ENCODE data around the gene DNAH6. TPM values are rescaled to one million over a fixed set of nuclear protein-coding genes. Genes with fewer than 3 reads are reported as not detected.

DNAH6 gene, protein sequence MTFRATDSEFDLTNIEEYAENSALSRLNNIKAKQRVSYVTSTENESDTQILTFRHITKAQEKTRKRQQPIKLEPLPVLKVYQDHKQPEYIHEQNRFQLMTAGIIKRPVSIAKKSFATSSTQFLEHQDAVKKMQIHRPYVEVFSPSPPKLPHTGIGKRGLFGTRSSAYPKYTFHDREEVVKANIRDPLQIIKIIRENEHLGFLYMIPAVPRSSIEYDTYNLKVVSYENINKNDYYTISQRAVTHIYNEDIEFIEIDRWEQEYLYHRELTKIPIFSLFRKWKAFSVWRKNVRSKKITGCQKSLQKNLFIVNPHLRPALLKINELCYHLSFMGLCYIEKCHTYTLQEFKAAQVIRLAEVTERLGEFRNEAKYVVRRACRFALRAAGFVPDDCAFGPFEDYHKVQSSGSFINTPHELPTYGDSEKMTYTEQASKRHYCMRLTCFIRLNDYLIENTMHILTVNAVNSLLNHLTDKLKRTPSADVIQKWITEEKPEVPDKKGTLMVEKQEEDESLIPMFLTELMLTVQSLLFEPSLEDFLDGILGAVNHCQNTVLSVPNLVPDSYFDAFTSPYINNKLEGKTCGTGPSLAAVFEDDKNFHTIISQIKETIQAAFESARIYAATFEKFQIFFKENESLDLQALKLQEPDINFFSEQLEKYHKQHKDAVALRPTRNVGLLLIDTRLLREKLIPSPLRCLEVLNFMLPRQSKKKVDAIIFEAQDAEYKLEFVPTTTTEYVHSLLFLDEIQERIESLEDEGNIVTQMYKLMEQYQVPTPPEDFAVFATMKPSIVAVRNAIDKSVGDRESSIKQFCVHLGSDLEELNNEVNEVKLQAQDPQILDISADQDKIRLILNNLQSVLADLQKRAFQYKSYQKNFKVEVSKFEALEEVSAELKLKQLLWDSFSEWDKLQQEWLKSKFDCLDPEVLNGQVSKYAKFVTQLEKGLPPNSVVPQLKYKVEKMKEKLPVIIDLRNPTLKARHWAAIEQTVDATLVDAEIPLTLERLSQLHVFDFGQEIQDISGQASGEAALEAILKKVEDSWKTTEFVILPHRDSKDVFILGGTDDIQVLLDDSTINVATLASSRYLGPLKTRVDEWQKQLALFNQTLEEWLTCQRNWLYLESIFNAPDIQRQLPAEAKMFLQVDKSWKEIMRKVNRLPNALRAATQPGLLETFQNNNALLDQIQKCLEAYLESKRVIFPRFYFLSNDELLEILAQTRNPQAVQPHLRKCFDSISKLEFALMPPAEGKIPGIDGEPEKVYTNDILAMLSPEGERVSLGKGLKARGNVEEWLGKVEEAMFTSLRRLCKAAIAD (N-terminal part only)
- under 0.01 and 1.6 TPM in 2 replicates for total RNA-seq

DNA sequence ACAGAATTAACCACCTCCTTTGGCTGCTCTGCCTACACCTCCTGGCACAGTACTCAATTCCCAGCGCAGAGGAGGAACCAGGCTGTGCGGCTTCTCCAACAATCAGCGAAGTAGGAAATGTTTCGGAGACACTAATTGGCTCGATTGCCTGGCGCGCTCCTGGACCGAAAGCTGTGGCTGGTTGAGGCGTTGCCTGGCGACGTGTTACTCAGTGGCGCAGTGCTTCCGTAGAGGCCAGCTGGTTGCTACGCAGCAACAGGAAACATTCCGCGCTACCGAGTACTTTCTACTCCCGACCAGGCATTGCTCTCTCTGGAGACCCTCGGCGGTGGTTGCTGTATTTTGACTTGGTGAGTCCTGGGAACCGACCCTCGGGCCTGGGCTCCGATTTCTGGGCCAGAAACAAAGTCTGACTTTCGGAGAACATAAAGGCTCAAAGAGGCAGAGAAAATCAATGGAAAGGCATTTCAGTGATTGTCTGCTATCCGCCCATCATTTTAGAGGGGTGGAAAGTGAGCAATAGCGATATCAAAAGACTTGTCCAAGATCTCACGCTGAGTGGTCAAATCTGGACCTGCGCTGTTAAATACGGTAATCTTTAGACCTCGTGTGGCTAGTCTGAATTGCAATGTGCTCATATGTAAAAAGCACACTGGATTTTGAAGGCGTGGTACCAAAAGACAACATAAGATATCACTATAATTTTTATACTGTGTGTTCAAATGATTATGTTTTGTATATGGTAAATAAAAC lies at the start of gene DNAH6:
DNAH6 (plus strand) TSS at position 265 of the 753 bp plus-strand sequence. CDS start 1,329 bp downstream, outside the sequence.
- DNase-seq (ENCODE audit: low read depth): peak; percentile 94

DNA sequence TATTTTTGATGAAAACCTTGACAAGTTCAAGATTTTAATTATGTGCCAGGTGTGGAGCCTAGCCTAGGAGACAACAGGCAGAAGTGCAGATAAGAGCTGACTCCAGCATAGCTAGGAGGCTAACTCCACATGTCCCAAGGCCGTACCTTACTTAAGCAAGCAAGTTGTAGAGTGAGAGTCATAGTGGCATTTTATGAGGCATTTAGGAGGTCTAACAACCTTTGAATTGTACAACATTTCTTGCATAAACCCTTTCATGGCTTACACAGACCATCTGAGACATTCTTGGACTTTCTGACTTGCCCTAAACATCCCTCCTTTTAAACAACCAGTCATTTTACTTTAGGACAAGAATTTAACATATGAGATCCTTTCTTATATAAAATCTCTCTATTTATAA lies 48.9 kb upstream of the DNAH6 start:
- DNase-seq (ENCODE audit: low read depth): no peak

DNA sequence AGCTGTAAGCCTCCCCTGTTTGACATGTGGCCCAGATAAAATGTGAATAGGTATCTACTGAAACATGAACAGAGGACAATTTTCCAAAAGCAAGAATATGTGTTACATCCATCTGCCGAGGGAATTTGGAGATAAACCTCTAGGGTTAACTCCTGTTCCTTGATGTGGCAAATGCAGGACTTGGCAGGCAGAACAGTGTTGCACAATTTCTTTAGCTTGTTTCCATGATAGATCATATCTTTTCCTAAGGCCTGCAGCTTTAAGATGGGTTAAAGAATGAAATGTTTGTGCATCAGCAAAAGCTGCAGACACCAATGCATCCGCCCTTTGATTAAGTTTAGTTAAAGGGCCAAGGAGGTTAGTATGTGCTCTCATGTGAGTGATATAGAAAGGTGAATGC lies 43.9 kb upstream of the DNAH6 start:
- peak; percentile 55 for DNase-seq (ENCODE audit: low read depth)

DNA sequence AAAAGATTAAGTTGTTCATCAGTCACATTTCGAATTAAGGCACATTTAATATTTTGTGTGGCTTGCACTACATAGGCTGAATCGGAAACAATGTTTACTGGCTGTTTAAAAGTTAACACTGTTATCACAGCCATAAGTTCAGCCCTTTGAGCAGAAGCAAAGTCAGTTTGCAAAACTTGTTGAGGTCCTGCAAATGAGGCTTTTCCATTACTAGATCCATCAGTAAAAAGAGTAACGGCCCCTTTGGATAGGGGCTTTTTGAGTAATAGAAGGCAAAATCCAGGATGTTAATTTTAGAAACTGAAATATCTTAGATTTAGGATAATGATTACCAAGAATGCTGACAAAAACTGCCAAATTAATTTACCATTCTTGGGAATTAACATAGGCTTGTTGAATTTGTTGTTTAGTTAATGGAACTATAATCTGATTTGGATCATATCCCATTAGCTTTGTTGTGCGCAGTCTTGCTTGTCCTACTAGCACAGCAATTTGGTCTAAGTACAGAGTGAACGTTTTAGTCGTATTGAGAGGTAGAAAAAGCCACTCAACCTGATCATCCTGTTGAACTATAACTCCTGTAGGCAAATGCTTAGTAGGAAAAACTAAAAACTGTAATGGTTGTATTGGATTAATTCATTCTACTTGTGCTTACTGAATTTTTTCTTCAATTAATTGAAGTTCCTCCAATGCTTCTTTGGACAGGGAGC lies 43.3 kb upstream of the DNAH6 start:
- DNase-seq (ENCODE audit: low read depth): peak; percentile 53

DNA sequence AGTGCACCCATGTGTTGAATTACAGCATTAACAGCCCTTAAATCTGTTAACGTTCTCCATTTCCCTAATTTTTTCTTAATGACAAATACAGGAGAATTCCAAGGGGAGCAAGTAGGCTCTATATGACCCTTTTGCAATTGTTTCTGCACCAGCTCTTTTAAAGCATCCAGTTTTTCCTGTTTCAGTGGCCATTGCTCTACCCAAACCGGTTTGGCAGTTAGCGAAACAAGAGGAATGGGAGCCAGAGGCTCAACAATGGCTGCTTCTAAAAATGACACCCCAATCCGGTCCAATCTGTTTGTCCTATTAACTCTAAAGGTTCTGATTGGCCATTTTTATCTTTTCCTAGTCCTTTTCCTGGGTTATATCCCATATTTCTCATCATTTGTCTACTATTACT lies 42.1 kb upstream of the DNAH6 start:
- DNase-seq (ENCODE audit: low read depth): no peak

DNA sequence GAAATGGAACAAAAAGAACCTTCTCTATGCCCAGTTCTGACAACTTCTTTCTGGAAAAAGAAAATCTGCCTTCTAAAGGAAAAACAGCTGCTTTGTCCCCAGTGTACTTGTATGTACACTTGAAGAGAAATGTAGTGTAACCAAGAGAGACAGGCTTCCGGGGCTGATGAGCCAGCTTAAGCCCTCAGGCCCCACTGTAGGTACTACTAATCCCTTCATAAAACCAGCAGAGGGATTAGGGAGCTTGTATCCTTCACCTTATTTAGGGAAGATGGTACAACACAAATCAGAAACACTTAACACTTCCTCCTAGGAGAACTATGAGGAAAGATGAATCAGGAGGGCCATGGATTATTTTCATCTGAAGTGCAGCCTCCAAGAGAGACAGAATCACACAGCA lies 38.4 kb upstream of the DNAH6 start:
- no peak for DNase-seq (ENCODE audit: low read depth)

DNA sequence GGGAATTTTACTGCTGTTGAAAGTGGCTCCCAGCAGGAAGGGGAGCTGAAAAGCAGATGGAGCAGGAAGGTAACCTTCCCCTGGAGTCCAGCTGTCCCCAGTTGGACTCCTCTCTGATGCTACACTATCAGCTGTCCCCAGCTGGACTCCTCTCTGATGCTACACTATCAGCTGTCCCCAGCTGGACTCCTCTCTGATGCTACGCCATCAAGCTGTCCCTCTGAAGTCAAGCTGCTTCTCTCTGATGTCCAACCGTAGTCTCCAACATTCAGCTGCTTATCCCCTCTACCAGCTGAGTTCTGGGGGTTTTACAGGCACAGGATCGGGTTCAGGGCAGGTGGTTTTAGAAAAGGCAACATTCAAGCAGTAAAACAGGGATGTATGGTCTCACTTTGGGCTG lies 37.4 kb upstream of the DNAH6 start:
- DNase-seq (ENCODE audit: low read depth): no peak

DNA sequence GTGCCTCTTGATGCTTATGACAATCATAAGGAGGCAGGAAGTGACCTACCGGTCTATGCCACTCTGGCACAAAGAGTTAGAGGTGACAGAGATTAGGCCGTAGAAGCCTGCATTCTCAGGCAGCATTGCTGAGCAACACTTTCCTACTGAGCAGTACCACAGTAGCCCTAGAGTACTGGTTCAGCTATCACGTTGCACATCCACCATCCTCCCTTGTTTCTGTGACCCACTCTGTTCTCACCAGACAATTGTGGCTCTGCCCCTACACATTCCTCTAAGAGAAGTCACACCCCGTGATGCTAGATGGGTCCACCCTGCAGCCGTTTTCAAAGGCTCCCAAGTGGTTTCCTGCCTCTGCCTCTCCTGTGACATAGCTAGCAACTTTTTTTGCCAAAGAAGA lies 34.6 kb upstream of the DNAH6 start:
- peak; percentile 42 for DNase-seq (ENCODE audit: low read depth)

DNA sequence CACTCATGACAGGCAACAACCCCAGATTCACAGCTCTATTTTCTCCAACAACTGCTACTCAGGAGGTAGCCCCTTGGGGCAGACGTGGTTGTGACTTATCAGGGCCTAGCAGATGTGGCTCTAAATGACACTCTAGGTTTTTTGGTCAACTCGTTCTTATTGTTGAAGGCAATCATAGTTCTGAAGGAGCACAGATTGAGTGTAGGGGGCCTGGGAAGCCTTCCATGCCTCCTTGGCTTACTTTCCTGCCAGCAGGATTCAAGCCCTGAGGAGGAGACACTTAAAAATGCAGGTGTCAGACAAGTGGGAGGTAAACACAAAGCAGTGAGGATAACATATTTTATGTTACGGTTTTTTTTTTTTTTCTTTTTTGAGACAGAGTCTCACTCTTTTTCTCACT lies 33.7 kb upstream of the DNAH6 start:
- DNase-seq (ENCODE audit: low read depth): no peak

DNA sequence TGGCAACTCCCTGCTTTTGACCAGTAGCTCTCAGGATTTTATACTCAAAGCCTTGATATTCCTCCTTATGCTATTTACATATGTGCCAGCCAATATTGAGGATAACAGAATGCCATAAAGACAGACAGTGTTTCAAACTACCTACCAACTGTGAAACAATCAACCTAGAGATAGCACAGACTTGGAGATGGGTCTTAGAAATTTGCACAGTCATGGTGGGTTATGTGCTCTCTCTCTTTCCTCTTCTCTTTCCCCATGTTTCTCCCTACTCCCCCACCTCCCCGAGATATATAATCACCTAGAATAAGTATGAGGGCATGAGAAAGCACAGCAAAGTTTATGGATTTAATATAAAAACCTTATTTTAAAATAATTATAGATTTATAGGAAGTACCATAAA lies 33.0 kb upstream of the DNAH6 start:
- no peak for DNase-seq (ENCODE audit: low read depth)

DNA sequence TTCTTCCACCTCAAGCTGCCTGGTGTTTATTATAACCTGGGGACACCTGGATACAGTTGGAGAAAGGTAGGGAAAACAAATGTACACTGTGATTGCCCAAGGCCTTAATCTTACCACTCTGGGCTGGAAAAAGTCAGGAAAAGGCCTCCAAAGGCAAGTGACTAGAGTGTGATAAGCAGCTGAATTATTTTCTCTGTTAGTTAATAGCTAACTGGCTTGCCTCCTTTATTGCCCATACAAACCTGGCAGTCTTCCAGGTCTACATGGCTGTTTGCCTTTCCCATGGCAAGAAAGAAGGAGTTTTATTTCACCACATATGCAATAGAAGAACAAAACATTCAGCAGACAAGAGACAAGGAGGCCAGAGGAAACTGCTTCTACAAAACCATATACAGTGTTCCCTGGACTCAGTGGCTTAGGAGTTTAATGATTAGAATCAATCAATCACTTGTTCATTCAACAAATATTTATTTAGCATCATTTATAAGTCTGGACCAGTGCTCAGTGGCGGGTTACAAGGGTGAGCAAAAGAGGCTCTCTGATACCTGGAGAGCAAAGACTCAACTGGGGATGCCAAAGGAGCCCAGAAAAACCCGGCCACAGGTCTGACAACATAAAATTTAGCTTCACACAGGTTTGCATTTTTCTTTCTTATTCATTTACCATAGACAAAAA lies 29.7 kb upstream of the DNAH6 start:
- DNase-seq (ENCODE audit: low read depth): peak; percentile 98

DNA sequence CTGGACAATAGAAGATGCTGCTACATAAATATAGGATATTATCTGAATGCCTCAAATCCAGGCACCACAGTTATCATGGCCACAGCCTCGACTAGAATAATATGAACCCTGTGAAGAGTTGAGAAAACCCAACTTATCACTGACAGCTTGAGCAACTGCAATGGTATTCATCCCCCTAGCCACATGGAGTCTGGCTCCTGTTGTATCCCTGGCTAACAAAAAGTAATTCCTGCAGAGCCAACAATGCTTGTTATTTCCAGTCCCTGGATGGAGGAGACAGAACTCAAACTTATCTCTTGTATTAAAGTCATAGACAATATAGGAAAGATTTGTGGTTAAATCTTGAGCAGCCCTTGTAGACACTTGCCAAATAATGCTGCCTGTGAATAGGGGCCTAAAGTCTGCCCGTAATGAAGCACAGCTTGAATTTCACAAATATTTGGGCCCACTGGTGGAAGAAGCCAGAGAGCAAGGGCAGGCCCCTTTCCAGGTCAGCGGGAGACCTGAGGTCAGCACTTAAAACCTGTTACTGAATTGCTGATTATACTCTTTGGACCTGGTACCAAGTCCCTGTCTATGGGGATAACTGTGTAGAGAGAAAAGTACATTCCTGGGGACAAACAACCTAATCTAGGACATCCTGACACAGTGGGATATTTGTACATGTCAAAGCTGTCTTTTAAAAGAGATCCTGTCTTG lies 28.9 kb upstream of the DNAH6 start:
- peak; percentile 29 for DNase-seq (ENCODE audit: low read depth)

DNA sequence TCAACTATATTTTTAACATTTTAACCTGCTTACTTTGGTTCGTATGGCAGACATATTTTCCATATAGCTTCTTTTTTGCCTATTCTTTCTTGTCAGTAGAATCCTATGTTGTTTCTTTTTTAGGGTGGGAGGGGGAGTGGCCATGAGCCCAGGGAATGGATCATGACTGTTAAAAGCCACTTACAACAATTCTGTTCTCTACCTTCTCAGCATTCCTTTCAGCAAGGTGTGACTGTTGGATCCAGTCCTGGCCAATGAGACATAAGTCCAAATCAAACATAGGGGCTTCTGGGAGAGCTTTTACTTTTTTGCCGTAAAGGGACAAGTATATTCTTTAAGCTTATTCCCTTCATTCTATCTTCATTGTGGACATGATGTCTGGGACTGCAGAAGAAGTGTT lies 25.0 kb upstream of the DNAH6 start:
- no peak for DNase-seq (ENCODE audit: low read depth)

DNA sequence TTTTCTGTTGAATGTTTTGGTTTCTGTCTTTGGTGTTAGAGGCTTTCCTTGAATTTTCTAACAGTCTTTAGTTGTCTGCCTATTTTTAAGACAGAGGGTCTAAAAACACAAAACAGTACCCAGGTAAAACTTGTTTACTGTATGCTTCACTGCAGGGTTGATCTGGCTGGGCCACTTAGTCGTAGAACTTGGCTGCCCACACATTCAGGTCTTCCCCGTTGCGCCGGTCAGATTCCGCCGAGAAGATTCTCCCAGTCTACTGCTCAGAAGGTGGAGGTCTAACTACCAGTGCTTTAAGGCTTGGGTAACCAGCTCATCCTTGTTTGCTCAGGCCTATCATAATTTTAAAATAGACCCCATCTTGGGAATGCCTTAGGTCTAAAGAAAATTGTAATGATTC lies 24.6 kb upstream of the DNAH6 start:
- no peak for DNase-seq (ENCODE audit: low read depth)

DNA sequence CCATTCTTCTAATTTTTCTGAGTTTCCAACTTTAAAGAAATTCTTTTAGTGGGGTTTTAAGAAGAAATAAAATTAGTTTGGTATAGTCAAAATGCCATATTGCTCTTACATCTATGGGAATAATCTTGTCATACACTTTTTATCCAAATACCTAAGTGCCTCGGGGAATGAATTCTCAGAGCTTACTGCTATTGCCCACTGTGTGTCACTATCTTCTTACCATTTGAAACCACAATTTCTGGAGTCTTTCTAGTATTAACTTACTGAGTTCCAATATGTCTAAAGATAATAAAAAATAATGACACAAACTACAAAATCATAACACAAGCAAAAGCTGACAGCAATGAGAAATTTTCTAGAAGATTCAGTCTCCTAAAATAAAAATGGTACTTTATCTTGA lies 23.7 kb upstream of the DNAH6 start:
- DNase-seq (ENCODE audit: low read depth): no peak

DNA sequence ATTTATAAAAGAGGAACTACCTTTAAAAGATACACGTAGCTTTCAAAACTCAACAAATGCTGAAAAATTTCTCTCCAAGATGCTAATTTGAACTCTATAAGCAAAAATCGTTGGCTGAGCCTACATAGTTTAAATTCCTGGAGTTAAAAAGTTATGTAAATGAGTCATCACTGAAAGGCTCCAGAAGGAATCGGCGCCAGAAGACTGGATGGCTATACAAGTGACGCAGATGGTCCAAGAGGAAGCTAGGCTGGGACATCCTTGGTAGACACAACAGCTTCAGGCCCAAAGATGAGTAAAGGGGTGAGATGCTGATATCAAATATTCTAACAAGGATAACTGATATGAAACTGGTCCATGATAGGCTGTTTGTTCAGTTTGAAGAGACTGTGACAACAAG lies 22.8 kb upstream of the DNAH6 start:
- DNase-seq (ENCODE audit: low read depth): peak; percentile 56

DNA sequence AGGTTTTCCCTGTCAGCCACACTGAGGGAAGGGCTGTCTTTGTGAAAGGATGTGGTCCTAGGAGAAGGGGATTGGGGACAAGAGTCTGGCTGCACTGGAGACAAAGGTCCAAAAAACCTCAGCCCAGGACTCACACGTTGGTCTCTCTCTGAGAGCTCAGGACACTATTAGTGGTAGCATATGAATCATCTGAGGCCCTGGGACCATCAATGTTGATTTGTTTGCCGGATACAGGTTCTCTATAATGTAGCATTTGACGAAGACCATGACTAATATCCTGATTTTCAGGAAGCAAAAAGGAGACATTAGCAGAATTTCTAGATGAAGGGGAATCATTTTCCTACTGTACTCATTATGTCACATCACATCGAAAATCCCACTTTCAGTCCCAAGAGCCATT lies 22.2 kb upstream of the DNAH6 start:
- DNase-seq (ENCODE audit: low read depth): no peak

DNA sequence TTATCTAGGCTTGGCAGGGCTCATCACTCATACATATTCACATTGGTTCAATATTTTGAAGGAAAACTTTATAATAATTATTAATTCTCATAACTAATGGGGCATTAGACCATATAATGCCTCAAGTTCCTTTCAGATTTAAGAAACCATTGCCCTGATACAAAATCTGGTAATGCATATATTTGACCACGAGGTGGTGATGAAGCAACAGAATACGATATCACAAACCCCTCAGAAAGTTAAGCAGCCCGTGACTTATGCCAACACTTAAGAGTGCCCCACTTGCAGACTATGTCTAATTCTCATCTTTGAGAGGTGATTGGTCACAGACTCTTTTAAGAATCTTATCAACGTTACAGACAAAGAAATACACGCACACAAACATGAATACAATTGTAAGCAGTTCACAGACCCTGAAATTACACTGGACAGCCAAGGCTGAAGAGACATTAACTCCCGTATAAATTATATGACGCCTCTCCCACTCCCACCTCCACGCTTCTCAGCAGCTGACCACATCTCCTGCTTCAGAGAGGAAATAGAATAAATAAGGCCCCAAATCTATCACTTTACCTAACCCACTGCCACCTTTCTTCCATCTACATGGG lies 20.7 kb upstream of the DNAH6 start:
- peak; percentile 77 for DNase-seq (ENCODE audit: low read depth)

DNA sequence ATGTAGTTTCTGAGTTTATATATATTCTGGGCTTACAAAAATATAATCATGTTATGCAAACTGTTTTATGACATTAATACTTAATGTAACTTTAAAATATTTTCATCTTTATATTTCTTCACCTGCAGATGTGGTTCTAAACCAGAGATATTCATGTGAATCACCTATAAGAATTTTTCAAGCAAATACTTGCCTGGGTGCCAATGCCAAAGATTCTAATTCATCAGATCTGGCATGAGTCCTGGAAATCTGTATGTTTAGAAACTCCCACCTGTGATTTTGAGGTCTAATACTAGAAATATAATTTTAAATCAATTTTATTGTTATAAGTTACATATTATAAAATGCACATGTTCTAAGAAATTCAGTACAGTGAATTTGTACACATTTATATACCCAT lies 19.9 kb upstream of the DNAH6 start:
- no peak for DNase-seq (ENCODE audit: low read depth)
